NCI-H748 (cell line): ENCODE data around the gene SLC35B3.
"Not testable (repeated sequence)": the region's sequence is repeated elsewhere in the genome, so short reads cannot be mapped to it uniquely, and the experiment has no call there.

Experiments
- DNase-seq: peaks from one replicate; lab custom pipeline; 2025; ENCODE audit not compliant: unreplicated experiment; lab: John Stamatoyannopoulos, UW

Gene SLC35B3

GRCh38 chr6:8435093-8435844 lies at the start of gene SLC35B3:
TSS of gene SLC35B3 (minus strand) at chr6:8435545.
- DNase-seq = peak; percentile 98

GRCh38 chr6:8483650-8484049 lies 48.3 kb upstream of the SLC35B3 start:
- no peak for DNase-seq

- DNase-seq = no peak
Observed at GRCh38 chr6:8481727-8482126, 46.4 kb upstream of the SLC35B3 start.

- no peak for DNase-seq
Observed at GRCh38 chr6:8478418-8478817, 43.1 kb upstream of the SLC35B3 start.

- DNase-seq = no peak
Observed at GRCh38 chr6:8476656-8477055, 41.3 kb upstream of the SLC35B3 start.

GRCh38 chr6:8468552-8469356 lies 33.4 kb upstream of the SLC35B3 start:
- DNase-seq = no peak

GRCh38 chr6:8462694-8463093 lies 27.3 kb upstream of the SLC35B3 start:
- DNase-seq = no peak

- no peak for DNase-seq
Observed at GRCh38 chr6:8462169-8462568, 26.8 kb upstream of the SLC35B3 start.

GRCh38 chr6:8446391-8446790 lies 11.0 kb upstream of the SLC35B3 start:
- no peak for DNase-seq

- not testable (repeated sequence) for DNase-seq
Observed at GRCh38 chr6:8445930-8446329, 10.6 kb upstream of the SLC35B3 start.

- DNase-seq = no peak
Observed at GRCh38 chr6:8442150-8442549, 6.8 kb upstream of the SLC35B3 start.

GRCh38 chr6:8441452-8441851 lies 6.1 kb upstream of the SLC35B3 start:
- DNase-seq = no peak

GRCh38 chr6:8439601-8440268 lies 4.4 kb upstream of the SLC35B3 start:
- no peak for DNase-seq

- DNase-seq = no peak
Observed at GRCh38 chr6:8437813-8438212, 2.5 kb upstream of the SLC35B3 start.

- no peak for DNase-seq
Observed at GRCh38 chr6:8436966-8437365, 1.6 kb upstream of the SLC35B3 start.

GRCh38 chr6:8435845-8436168 lies 462 bp upstream of the SLC35B3 start:
- no peak for DNase-seq

GRCh38 chr6:8434727-8435092 lies 635 bp downstream of the SLC35B3 start:
- no peak for DNase-seq

GRCh38 chr6:8432614-8433013 lies 2.7 kb downstream of the SLC35B3 start:
- DNase-seq = no peak

GRCh38 chr6:8429821-8430220 lies 5.5 kb downstream of the SLC35B3 start:
- no peak for DNase-seq

GRCh38 chr6:8426544-8426943 lies 8.8 kb downstream of the SLC35B3 start:
- not testable (repeated sequence) for DNase-seq

GRCh38 chr6:8420031-8420588 lies 15.2 kb downstream of the SLC35B3 start:
- DNase-seq = peak; percentile 41

- no peak for DNase-seq
Observed at GRCh38 chr6:8415913-8416312, 19.4 kb downstream of the SLC35B3 start.
